DOHH2 (cell line): ENCODE results near the gene KIF21A.

ENCODE experiments used
- H3F3A ChIP-seq: fragments of 200-600 bp; sonication (generic), shearing (Covaris generic); 2 replicates; pipeline ENCODE4 v1.6.0; 2016; ENCODE audit warnings: antibody characterized with exemption, mild to moderate bottlenecking; ENCODE audit not compliant: control insufficient read depth, insufficient read depth
- H3K27ac ChIP-seq: fragments of 200-600 bp; sonication (generic); 2 replicates; pipeline ENCODE4 v1.5.1; 2014; ENCODE audit warnings: low read depth, mild to moderate bottlenecking, low read length, moderate library complexity
- H3K27me3 ChIP-seq: fragments of 200-600 bp; sonication (generic); 2 replicates; pipeline ENCODE4 v1.6.1; 2014; ENCODE audit warnings: mild to moderate bottlenecking, low read length, mixed read lengths; ENCODE audit not compliant: control insufficient read depth
- H3K36me3 ChIP-seq: fragments of 200-600 bp; sonication (generic); 2 replicates; pipeline ENCODE4 v1.6.1; 2014; ENCODE audit warnings: mild to moderate bottlenecking, low read length, moderate library complexity, mixed read lengths; ENCODE audit not compliant: control insufficient read depth
- H3K4me1 ChIP-seq: fragments of 200-600 bp; sonication (generic); 2 replicates; pipeline ENCODE4 v1.6.1; 2014; ENCODE audit warnings: mild to moderate bottlenecking, low read length, mixed read lengths; ENCODE audit not compliant: control insufficient read depth
- H3K4me2 ChIP-seq: fragments of 200-600 bp; sonication (generic); 2 replicates; pipeline ENCODE4 v1.6.0; 2014; ENCODE audit warnings: mild to moderate bottlenecking, low read length, moderate library complexity
- H3K4me3 ChIP-seq: fragments of 200-600 bp; sonication (generic); 2 replicates; pipeline ENCODE4 v1.5.1; 2014; ENCODE audit warnings: mild to moderate bottlenecking, low read length, mixed read lengths
- H3K79me2 ChIP-seq: fragments of 200-600 bp; sonication (generic); 2 replicates; pipeline ENCODE4 v1.6.1; 2014; ENCODE audit warnings: mild to moderate bottlenecking, low read length, mixed read lengths; ENCODE audit not compliant: control insufficient read depth
- H3K9me2 ChIP-seq: fragments of 200-600 bp; sonication (generic); replicated peaks from 2 replicates; pipeline ENCODE4 v1.6.1; 2014; ENCODE audit warnings: mild to moderate bottlenecking, low read length, mixed read lengths; ENCODE audit not compliant: control insufficient read depth
- H3K9me3 ChIP-seq: fragments of 200-600 bp; sonication (generic); 2 replicates; pipeline ENCODE4 v1.6.1; 2014; ENCODE audit warnings: antibody characterized with exemption, low read length, mixed read lengths; ENCODE audit not compliant: control insufficient read depth, insufficient read depth
- H4K20me1 ChIP-seq: fragments of 200-600 bp; sonication (generic); 2 replicates; pipeline ENCODE4 v1.6.0; 2014; ENCODE audit warnings: low read depth, mild to moderate bottlenecking, antibody characterized with exemption, low read length, moderate library complexity; ENCODE audit not compliant: control insufficient read depth, insufficient read depth
- CTCF ChIP-seq: fragments of 200-600 bp; sonication (generic); IDR thresholded peaks from one replicate; pipeline ENCODE4 v1.5.1; 2014; ENCODE audit warnings: antibody characterized with exemption, mild to moderate bottlenecking, low read depth, low read length; ENCODE audit not compliant: poor library complexity, severe bottlenecking
- EZH2phosphoT487 ChIP-seq: fragments of 200-600 bp; sonication (generic); IDR thresholded peaks from 2 replicates; pipeline ENCODE4 v1.6.1; 2017; ENCODE audit warnings: borderline replicate concordance, mild to moderate bottlenecking, antibody characterized with exemption, low read length, moderate library complexity, mixed read lengths

The KIF21A gene, protein sequence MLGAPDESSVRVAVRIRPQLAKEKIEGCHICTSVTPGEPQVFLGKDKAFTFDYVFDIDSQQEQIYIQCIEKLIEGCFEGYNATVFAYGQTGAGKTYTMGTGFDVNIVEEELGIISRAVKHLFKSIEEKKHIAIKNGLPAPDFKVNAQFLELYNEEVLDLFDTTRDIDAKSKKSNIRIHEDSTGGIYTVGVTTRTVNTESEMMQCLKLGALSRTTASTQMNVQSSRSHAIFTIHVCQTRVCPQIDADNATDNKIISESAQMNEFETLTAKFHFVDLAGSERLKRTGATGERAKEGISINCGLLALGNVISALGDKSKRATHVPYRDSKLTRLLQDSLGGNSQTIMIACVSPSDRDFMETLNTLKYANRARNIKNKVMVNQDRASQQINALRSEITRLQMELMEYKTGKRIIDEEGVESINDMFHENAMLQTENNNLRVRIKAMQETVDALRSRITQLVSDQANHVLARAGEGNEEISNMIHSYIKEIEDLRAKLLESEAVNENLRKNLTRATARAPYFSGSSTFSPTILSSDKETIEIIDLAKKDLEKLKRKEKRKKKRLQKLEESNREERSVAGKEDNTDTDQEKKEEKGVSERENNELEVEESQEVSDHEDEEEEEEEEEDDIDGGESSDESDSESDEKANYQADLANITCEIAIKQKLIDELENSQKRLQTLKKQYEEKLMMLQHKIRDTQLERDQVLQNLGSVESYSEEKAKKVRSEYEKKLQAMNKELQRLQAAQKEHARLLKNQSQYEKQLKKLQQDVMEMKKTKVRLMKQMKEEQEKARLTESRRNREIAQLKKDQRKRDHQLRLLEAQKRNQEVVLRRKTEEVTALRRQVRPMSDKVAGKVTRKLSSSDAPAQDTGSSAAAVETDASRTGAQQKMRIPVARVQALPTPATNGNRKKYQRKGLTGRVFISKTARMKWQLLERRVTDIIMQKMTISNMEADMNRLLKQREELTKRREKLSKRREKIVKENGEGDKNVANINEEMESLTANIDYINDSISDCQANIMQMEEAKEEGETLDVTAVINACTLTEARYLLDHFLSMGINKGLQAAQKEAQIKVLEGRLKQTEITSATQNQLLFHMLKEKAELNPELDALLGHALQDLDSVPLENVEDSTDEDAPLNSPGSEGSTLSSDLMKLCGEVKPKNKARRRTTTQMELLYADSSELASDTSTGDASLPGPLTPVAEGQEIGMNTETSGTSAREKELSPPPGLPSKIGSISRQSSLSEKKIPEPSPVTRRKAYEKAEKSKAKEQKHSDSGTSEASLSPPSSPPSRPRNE (N-terminal part only)

GRCh38 chr12:39443081-39443928 is at the start of gene KIF21A:
Gene KIF21A (minus strand): TSS chr12:39443120. CDS start chr12:39442970, 150 bp downstream.
- H3K79me2 ChIP-seq, result no peaks in the 10 kb centered on the region
- no peaks in the 10 kb centered on the region for H4K20me1 ChIP-seq
- peaks cover 22% of the 10 kb centered on the region for H3K27me3 ChIP-seq
- no peak within 1 kb of the TSS for H3K27ac ChIP-seq
- H3K9me3 ChIP-seq, result peaks cover 3% of the 10 kb centered on the region; the same call in 1 of the 2 replicates
- no peak within 1 kb of the TSS for H3K4me3 ChIP-seq
- no peaks in the 10 kb centered on the region for H3K9me2 ChIP-seq
- peak within 1 kb of the TSS; percentile 33; the same call in 1 of the 2 replicates for H3K4me2 ChIP-seq
- no peaks in the 10 kb centered on the region for H3K36me3 ChIP-seq
- TF ChIP-seq CTCF (no peak), EZH2phosphoT487 (no peak)
- no peaks in the 10 kb centered on the region for H3F3A ChIP-seq
- no peaks in the 10 kb centered on the region for H3K4me1 ChIP-seq

GRCh38 chr12:39490500-39491282 is 47.8 kb upstream of the KIF21A start:
- H3K4me2 ChIP-seq, result no peak overlapping the region
- no peaks in the 10 kb centered on the region for H3K4me1 ChIP-seq
- H3K27ac ChIP-seq, result no peak overlapping the region
- no peaks in the 10 kb centered on the region for H4K20me1 ChIP-seq
- no peaks in the 10 kb centered on the region for H3K9me3 ChIP-seq
- TF ChIP-seq CTCF (no peak), EZH2phosphoT487 (no peak)
- H3K79me2 ChIP-seq, result no peaks in the 10 kb centered on the region
- no peaks in the 10 kb centered on the region for H3K36me3 ChIP-seq
- H3K27me3 ChIP-seq, result no peaks in the 10 kb centered on the region
- H3K4me3 ChIP-seq, result no peak overlapping the region
- H3K9me2 ChIP-seq, result no peaks in the 10 kb centered on the region
- H3F3A ChIP-seq, result no peaks in the 10 kb centered on the region
